Activated T-cell treated with anti-CD3 and anti-CD28 coated beads, Interleukin-2, amount 50 U/mL, for 4 hours (primary cell): ENCODE measurements around the gene PC. TPM values are rescaled to one million over a fixed set of nuclear protein-coding genes. Genes with fewer than 3 reads are reported as not detected.
A peak's percentile ranks its signal among the peaks of the same experiment; 100 is the strongest.

ENCODE experiments used
- ATAC-seq, 2 donors: fragments of 200-7000 bp; cut with Tn5 transposase; one replicate each; pipeline ENCODE4 v1.10.0; 2021
- DNase-seq: peaks from one replicate; pipeline ENCODE4 v3.0.0-alpha.2; 2020
- H3K27me3 Mint-ChIP-seq: one replicate; pipeline ENCODE4 v1.8.0; 2021; ENCODE audit warnings: low read depth, mixed read lengths
- H3K36me3 Mint-ChIP-seq: one replicate; pipeline ENCODE4 v1.8.0; 2022; ENCODE audit warnings: mixed read lengths; ENCODE audit not compliant: insufficient read depth
- H3K4me1 Mint-ChIP-seq: one replicate; pipeline ENCODE4 v1.8.0; 2021; ENCODE audit warnings: low read depth, mixed read lengths
- H3K4me3 Mint-ChIP-seq: one replicate; pipeline ENCODE4 v1.8.0; 2021; ENCODE audit warnings: mild to moderate bottlenecking, moderate library complexity, mixed read lengths
- H3K9me3 Mint-ChIP-seq: one replicate; pipeline ENCODE4 v1.8.0; 2021; ENCODE audit warnings: mixed read lengths
- total RNA-seq, 3 donors: library from RNA; stranded (reverse); gene quantifications; one replicate each; pipeline ENCODE4 v1.2.1, GENCODE V29; 2021

PC gene
- total RNA-seq, 3 donors from 2014 or later = 17.5 to 20.0 (median 18.4) TPM

DNA sequence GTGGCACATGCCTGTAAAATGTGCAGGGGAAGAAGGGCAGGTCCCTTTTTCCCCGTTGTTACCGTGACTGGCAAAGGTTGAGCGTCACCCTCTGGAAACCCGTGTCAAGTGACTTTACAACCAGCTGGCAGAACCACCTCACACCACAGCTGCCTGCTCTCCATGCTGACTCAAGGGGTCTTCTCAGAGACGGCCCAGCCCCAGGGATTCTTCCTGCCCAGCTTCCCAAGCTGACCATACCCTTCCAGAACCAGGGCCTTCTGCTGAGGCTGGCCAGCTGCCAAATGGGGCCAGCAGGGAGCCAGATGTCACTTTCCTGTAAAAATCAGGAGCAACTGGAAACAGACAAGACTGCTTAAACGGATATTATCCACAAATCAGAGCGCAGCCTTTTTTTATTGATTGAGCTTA lies 6.3 kb downstream of the PC start:
- DNase-seq (no peak), ATAC-seq (no peak)
- no peak overlapping the region for H3K4me3 Mint-ChIP-seq
- no peaks in the 10 kb centered on the region for H3K36me3 Mint-ChIP-seq
- no peaks in the 10 kb centered on the region for H3K27me3 Mint-ChIP-seq
- H3K4me1 Mint-ChIP-seq = peaks cover 7% of the 10 kb centered on the region
- H3K9me3 Mint-ChIP-seq = no peaks in the 10 kb centered on the region

- ATAC-seq = no peak
- H3K27me3 Mint-ChIP-seq = no peaks in the 10 kb centered on the region
- H3K4me1 Mint-ChIP-seq = peaks cover 3% of the 10 kb centered on the region
- no peak overlapping the region for H3K4me3 Mint-ChIP-seq
- no peaks in the 10 kb centered on the region for H3K36me3 Mint-ChIP-seq
- no peak for DNase-seq
- no peaks in the 10 kb centered on the region for H3K9me3 Mint-ChIP-seq
Measured at GRCh38 chr11:66951135-66951534, 7.0 kb downstream of the PC start.

DNA sequence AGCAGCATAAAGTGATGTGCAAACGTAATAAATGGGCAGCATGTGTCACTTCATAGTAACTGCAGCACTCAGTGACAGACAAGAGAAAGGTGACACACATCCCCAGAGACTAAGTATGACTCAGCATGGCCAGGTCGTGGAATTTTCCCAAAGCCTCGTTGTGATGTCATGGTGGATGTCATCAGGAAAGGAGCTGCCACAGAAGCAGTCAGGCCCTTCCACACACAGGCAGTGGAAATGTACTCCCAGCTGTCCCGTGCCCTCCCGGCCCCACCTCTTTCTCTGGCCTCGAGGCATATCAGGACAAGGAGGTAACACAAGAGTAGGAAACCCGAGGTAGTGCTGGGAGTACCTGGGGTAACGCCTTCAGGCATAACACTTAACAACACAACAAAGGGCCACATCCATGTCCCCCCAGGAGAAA lies 8.1 kb downstream of the PC start:
- H3K4me1 Mint-ChIP-seq = peaks cover 3% of the 10 kb centered on the region

DNA sequence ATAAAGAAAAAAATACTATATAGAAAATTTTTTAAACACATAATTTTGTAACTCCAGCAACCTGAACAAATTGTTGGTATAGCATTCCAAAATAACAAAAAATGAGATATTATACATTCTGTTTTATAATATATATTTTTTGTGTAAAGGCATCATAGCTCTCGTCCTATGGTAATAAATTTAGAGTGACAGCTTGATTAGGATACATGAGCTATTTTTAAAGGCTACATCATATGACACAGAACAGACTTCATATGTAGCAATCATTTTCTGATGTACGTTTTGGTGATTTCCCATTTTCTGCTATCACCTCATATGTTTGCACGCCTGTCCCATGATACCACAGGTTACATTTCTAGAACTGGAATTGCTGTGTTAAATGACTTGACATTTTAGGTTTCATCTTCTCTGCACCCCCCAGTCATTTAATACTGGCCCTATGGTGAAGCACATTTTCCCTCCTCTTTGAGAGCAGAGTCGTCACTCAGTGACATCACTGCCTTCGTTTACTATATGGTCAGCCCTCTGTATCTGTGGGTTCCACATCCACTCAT lies 19.5 kb downstream of the PC start:
- peaks cover 2% of the 10 kb centered on the region for H3K36me3 Mint-ChIP-seq
- H3K9me3 Mint-ChIP-seq = no peaks in the 10 kb centered on the region
- no peaks in the 10 kb centered on the region for H3K4me1 Mint-ChIP-seq
- peaks cover 3% of the 10 kb centered on the region for H3K27me3 Mint-ChIP-seq
- ATAC-seq = no peak
- DNase-seq = no peak
- no peak overlapping the region for H3K4me3 Mint-ChIP-seq

More for the DNA sequence above, 8.1 kb downstream of the PC start:
- Mint-ChIP-seq H3K9me3 (no peaks in the 10 kb centered on the region), H3K27me3 (no peaks in the 10 kb centered on the region), H3K4me3 (no peak overlapping the region), H3K36me3 (no peaks in the 10 kb centered on the region)
- DNase-seq = peak; percentile 16
- peak; percentile 34 to 62 for ATAC-seq

DNA sequence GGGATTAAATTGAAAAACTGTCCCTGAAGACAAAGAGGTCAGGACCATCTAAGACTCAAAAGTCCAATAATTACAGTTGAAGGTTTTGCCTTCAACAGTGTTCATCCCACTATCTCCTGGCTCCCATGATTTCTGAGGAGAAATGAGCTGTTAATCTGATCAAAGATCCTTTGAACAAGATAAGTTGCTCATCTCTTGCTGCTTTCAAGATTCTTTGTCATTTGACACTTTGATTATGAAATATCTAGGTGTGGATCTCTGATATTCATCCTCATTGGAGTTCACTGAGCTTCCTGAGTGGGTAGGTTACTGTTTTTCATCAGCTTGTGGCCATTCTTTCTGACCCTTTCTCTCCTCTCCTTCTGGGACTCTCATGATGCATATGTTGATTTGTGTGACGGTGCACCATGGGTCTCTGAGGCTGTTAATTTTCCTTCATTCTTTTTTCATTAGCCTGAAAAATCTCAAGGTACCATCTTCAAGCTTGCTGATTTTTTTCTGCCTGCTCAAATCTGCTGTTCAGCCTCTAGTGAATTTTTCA lies 20.9 kb downstream of the PC start:
- DNase-seq = no peak
- Mint-ChIP-seq H3K36me3 (peaks cover 2% of the 10 kb centered on the region), H3K4me3 (no peak overlapping the region), H3K9me3 (no peaks in the 10 kb centered on the region), H3K4me1 (no peaks in the 10 kb centered on the region), H3K27me3 (peaks cover 3% of the 10 kb centered on the region)
- no peak for ATAC-seq

GRCh38 chr11:66936311-66936711 lies 21.9 kb downstream of the PC start:
- DNase-seq = no peak
- H3K27me3 Mint-ChIP-seq = peaks cover 3% of the 10 kb centered on the region
- H3K36me3 Mint-ChIP-seq = peaks cover 2% of the 10 kb centered on the region
- H3K9me3 Mint-ChIP-seq = no peaks in the 10 kb centered on the region
- H3K4me1 Mint-ChIP-seq = no peaks in the 10 kb centered on the region
- H3K4me3 Mint-ChIP-seq = no peak overlapping the region
- ATAC-seq = no peak

DNA sequence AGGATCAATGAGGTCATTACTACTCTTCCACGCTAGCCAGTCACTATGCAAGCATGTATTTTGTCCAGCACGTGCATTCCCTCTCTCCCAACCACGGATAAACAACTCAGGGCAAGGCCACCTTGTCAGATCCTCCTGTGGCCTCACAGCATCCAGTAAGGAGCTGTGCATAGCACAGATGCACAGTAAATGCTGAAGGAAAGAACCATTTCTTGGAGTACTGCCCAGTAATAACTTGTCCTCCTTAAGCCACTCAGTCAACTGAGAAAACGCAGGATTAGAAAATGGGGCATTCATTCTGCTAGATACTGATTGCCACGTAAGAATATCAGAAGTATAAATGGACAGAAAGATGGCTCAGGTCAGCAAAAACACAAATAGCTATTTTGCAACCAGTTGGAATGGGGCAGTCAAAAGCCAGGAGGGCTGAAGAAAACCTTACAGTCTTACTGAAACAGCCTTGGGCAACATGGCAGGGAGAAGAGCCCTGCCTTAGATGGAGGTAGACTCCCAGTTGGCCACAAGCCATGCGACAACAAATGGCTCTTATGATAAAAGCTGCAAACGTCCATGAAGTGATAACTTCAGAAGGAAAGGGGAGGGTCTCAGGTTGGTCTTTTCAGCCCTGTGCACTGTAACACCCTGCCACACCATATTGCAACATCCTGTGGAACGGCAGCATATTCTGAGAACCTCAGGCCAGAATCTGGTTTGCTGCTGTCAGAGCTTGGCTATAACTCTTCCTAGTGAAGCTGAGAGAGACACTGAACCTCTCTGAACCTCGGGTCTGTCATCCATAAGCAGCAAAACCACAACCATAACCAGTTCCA lies 23.0 kb downstream of the PC start:
- Mint-ChIP-seq H3K4me3 (no peak overlapping the region), H3K27me3 (peaks cover 3% of the 10 kb centered on the region), H3K9me3 (no peaks in the 10 kb centered on the region), H3K36me3 (peaks cover 2% of the 10 kb centered on the region), H3K4me1 (no peaks in the 10 kb centered on the region)
- DNase-seq (no peak), ATAC-seq (no peak)

DNA sequence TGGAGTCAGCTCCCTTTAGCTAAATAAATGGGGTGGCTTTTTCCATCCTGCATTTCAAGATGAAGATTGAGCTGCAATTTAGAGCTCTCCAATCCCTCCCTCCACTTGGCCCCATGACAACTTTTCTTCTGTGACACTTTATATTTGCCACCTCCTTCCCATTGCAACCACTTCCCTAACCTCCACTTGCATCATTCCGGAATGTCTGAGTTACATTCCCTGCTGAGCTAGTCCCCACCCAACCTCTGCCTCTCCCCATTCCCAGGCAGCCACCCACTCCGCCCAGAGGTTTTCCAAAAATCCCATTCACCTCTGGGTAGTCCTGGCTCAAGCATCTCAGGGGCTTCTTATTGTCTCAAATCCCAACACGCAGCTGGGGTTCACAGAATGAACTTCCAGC lies 24.7 kb downstream of the PC start:
- H3K36me3 Mint-ChIP-seq = no peaks in the 10 kb centered on the region
- H3K4me1 Mint-ChIP-seq = no peaks in the 10 kb centered on the region
- H3K27me3 Mint-ChIP-seq = peaks cover 3% of the 10 kb centered on the region
- no peaks in the 10 kb centered on the region for H3K9me3 Mint-ChIP-seq
- ATAC-seq (no peak), DNase-seq (no peak)
- no peak overlapping the region for H3K4me3 Mint-ChIP-seq

GRCh38 chr11:66932543-66932942 lies 25.6 kb downstream of the PC start:
- H3K9me3 Mint-ChIP-seq = no peaks in the 10 kb centered on the region

GRCh38 chr11:66929753-66930152 lies 28.4 kb downstream of the PC start:
- Mint-ChIP-seq H3K9me3 (no peaks in the 10 kb centered on the region), H3K36me3 (no peaks in the 10 kb centered on the region), H3K27me3 (peaks cover 3% of the 10 kb centered on the region), H3K4me3 (no peak overlapping the region), H3K4me1 (no peaks in the 10 kb centered on the region)
- no peak for ATAC-seq
- no peak for DNase-seq

More at GRCh38 chr11:66932543-66932942, 25.6 kb downstream of the PC start:
- Mint-ChIP-seq H3K36me3 (no peaks in the 10 kb centered on the region), H3K27me3 (peaks cover 3% of the 10 kb centered on the region), H3K4me3 (no peak overlapping the region), H3K4me1 (no peaks in the 10 kb centered on the region)
- no peak for ATAC-seq
- no peak for DNase-seq

DNA sequence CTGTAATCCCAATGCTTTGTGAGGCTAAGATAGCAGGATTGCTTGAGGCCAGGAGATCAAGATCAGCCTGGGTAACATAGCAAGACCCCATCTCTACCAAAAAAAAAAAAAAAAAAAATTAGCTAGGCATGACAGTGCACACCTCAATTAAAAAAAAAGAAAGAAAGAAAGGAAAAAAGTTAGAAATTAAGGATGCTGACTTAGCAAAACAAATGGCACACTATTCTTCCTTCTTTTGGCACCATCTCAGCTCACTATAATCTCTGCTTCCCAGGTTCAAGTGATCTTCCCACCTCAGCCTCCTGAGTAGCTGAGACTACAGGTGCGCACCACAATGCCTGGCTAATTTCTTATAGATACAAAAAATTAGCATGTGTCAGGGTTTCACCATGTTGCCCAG lies 33.9 kb downstream of the PC start:
- Mint-ChIP-seq H3K4me1 (no peaks in the 10 kb centered on the region), H3K36me3 (no peaks in the 10 kb centered on the region), H3K9me3 (no peaks in the 10 kb centered on the region), H3K27me3 (peaks cover 2% of the 10 kb centered on the region), H3K4me3 (no peak overlapping the region)
- ATAC-seq = no peak
- DNase-seq = no peak

GRCh38 chr11:66922551-66922950 lies 35.6 kb downstream of the PC start:
- peaks cover 2% of the 10 kb centered on the region for H3K27me3 Mint-ChIP-seq
- DNase-seq (no peak), ATAC-seq (no peak)
- no peak overlapping the region for H3K4me3 Mint-ChIP-seq
- no peaks in the 10 kb centered on the region for H3K36me3 Mint-ChIP-seq
- no peaks in the 10 kb centered on the region for H3K9me3 Mint-ChIP-seq
- H3K4me1 Mint-ChIP-seq = no peaks in the 10 kb centered on the region

DNA sequence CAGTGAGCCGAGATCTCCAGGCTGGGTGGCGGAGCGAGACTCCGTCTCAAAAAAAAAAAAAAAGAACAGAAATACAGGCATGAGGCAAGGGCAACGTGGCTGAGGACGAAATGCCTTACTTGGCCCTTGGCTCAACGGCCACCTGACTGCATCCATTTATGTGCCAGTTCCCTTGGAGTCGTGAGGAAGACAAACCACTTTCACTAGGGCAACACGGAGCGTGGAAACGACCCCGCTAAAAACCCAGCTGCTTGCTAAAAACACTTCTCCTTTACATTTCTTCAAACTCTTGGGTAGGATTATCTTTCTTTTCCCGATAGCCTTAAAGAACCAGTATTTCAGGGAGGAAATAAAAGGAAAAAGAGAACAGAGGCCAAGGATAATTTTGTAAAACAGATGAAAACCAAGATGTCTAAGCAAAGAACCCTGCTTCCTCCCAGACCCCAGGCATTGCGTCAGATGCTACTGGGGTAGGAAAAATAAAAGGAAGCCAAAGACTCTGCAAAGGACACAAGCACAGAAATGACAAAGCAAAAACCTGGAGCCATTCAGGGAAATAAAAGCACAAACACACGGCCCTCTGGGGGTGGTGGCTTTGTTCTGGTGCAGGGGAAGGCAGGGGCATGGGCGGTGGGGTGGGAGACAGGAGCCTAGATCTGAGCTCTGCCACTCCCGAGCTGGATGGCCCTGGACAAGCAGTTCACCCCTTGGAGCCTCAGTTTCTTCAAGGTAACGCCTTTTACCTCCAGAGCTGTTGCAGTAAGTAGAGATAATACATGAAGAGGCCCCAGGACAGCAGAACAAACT lies 37.0 kb downstream of the PC start:
- Mint-ChIP-seq H3K4me1 (no peaks in the 10 kb centered on the region), H3K9me3 (no peaks in the 10 kb centered on the region), H3K4me3 (no peak overlapping the region), H3K36me3 (no peaks in the 10 kb centered on the region), H3K27me3 (peaks cover 2% of the 10 kb centered on the region)
- ATAC-seq (no peak), DNase-seq (no peak)

GRCh38 chr11:66919923-66920322 lies 38.3 kb downstream of the PC start:
- no peaks in the 10 kb centered on the region for H3K36me3 Mint-ChIP-seq
- DNase-seq = no peak
- H3K4me1 Mint-ChIP-seq = no peaks in the 10 kb centered on the region
- no peak overlapping the region for H3K4me3 Mint-ChIP-seq
- no peaks in the 10 kb centered on the region for H3K9me3 Mint-ChIP-seq
- ATAC-seq = no peak
- peaks cover 2% of the 10 kb centered on the region for H3K27me3 Mint-ChIP-seq
